NOMO-1 (cell line): ENCODE results near the gene C20orf204.

Source experiments
- DNase-seq, 2 experiments: peaks; one replicate each; lab custom pipeline; 2025; ENCODE audit not compliant: unreplicated experiment in 2 of 2; lab: John Stamatoyannopoulos, UW

C20orf204 gene

GRCh38 chr20:64055396-64055892, 19.5 kb downstream of the C20orf204 start:
- no peak for DNase-seq

GRCh38 chr20:64055893-64056638, 20.1 kb downstream of the C20orf204 start:
- no peak for DNase-seq

GRCh38 chr20:64056639-64056888, 20.6 kb downstream of the C20orf204 start:
- no peak for DNase-seq

- no peak for DNase-seq
Observed at GRCh38 chr20:64056889-64057627, 21.1 kb downstream of the C20orf204 start.

- DNase-seq, result peak; percentile 45 to 59
Observed at GRCh38 chr20:64057628-64058498, 21.9 kb downstream of the C20orf204 start.

- DNase-seq, result no peak
Observed at GRCh38 chr20:64058536-64058935, 22.6 kb downstream of the C20orf204 start.

- no peak for DNase-seq
Observed at GRCh38 chr20:64062276-64062595, 26.3 kb downstream of the C20orf204 start.

GRCh38 chr20:64062596-64063388, 26.8 kb downstream of the C20orf204 start, which contains the start of gene TCEA2:
TSS of gene TCEA2 (plus strand) at chr20:64063198. CDS start at chr20:64063313, 115 bp downstream.
- peak; percentile 91 to 96 for DNase-seq

GRCh38 chr20:64063389-64064144, 27.6 kb downstream of the C20orf204 start:
- DNase-seq, result no peak

GRCh38 chr20:64064145-64064698, 28.2 kb downstream of the C20orf204 start:
- no peak for DNase-seq

GRCh38 chr20:64065062-64065973, 29.3 kb downstream of the C20orf204 start:
- DNase-seq, result no peak

- DNase-seq, result peak; percentile 64 to 73
Observed at GRCh38 chr20:64065974-64066343, 30.0 kb downstream of the C20orf204 start.

GRCh38 chr20:64067005-64067632, 31.1 kb downstream of the C20orf204 start:
- DNase-seq, result no peak

- no peak for DNase-seq
Observed at GRCh38 chr20:64067733-64068307, 31.8 kb downstream of the C20orf204 start.

GRCh38 chr20:64068386-64069208, 32.6 kb downstream of the C20orf204 start:
- no peak for DNase-seq

- DNase-seq, result no peak
Observed at GRCh38 chr20:64069209-64069613, 33.2 kb downstream of the C20orf204 start.
